Measurements from ENCODE around the gene FAM216A. TPM values are rescaled to one million over a fixed set of nuclear protein-coding genes. Genes with fewer than 3 reads are reported as not detected.

Gene FAM216A
- total RNA-seq, 1 donor from 2014 or later, result 11.3 TPM

DNA sequence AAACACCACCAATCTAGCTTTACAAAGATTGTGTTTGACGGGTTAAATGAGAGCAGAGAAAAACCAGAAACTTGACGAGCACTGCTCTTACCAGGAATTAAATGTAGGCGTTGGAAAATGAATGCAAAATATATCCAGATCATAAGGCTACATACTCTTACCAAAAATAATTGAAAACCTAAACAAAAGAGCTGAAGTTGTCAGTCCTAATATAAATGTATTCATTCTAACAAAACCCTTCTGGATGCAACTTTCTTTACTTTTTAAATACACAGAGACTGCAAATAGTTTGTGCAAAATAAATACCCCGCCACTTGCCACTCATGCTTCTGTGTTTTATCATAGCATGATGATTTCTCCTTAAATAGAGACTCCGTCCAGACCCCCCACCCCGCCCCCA is 66.2 kb downstream of the FAM216A start:
- peaks cover 10% of the 10 kb centered on the region for H3K4me1 ChIP-seq (ENCODE audit: insufficient read depth, low read length)
- H3K27ac ChIP-seq (ENCODE audit: low read depth, low read length), result no peak overlapping the region
- H3K9me3 Mint-ChIP-seq (ENCODE audit: unreplicated experiment), result no peaks in the 10 kb centered on the region
- no peaks in the 10 kb centered on the region for H3K9me3 ChIP-seq (ENCODE audit: insufficient read depth, low read depth, low read length)
- no peaks in the 10 kb centered on the region for H3K27me3 ChIP-seq (ENCODE audit: insufficient read depth, low read length)
- H3K79me2 ChIP-seq (ENCODE audit: insufficient read depth, low read length), result no peaks in the 10 kb centered on the region
- H3K4me2 ChIP-seq (ENCODE audit: low read length), result no peak overlapping the region
- H3K4me3 Mint-ChIP-seq (ENCODE audit: unreplicated experiment), result no peak overlapping the region
- H3K36me3 ChIP-seq (ENCODE audit: insufficient read depth, low read length), result peaks cover 23% of the 10 kb centered on the region
- H2AFZ ChIP-seq (ENCODE audit: low read depth, low read length), result no peak overlapping the region
- H3K4me3 ChIP-seq (ENCODE audit: insufficient read depth, low read depth, low read length), result no peak overlapping the region
- H3K27me3 Mint-ChIP-seq (ENCODE audit: low read depth, unreplicated experiment), result no peaks in the 10 kb centered on the region
- H4K20me1 ChIP-seq (ENCODE audit: insufficient read depth, low read length), result peaks cover 36% of the 10 kb centered on the region
- no peak for DNase-seq (ENCODE audit: low read depth)
- TF ChIP-seq, protein P1, sequence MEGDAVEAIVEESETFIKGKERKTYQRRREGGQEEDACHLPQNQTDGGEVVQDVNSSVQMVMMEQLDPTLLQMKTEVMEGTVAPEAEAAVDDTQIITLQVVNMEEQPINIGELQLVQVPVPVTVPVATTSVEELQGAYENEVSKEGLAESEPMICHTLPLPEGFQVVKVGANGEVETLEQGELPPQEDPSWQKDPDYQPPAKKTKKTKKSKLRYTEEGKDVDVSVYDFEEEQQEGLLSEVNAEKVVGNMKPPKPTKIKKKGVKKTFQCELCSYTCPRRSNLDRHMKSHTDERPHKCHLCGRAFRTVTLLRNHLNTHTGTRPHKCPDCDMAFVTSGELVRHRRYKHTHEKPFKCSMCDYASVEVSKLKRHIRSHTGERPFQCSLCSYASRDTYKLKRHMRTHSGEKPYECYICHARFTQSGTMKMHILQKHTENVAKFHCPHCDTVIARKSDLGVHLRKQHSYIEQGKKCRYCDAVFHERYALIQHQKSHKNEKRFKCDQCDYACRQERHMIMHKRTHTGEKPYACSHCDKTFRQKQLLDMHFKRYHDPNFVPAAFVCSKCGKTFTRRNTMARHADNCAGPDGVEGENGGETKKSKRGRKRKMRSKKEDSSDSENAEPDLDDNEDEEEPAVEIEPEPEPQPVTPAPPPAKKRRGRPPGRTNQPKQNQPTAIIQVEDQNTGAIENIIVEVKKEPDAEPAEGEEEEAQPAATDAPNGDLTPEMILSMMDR (IDR thresholded peaks at IDR 0.05; ENCODE audit: insufficient read depth, low read depth, low read length), result no peak
- no peak for TF ChIP-seq EZH2 (IDR thresholded peaks at IDR 0.05; ENCODE audit: insufficient read depth, low read length)
- no peak overlapping the region for H3K27ac Mint-ChIP-seq (ENCODE audit: unreplicated experiment)
- H3K9ac ChIP-seq (ENCODE audit: low read length), result no peak overlapping the region
- H3K4me1 Mint-ChIP-seq (ENCODE audit: low read depth, unreplicated experiment), result peaks cover 12% of the 10 kb centered on the region
- peaks cover 17% of the 10 kb centered on the region for H3K36me3 Mint-ChIP-seq (ENCODE audit: low read depth, unreplicated experiment)
- FAIRE-seq, result no peak

DNA sequence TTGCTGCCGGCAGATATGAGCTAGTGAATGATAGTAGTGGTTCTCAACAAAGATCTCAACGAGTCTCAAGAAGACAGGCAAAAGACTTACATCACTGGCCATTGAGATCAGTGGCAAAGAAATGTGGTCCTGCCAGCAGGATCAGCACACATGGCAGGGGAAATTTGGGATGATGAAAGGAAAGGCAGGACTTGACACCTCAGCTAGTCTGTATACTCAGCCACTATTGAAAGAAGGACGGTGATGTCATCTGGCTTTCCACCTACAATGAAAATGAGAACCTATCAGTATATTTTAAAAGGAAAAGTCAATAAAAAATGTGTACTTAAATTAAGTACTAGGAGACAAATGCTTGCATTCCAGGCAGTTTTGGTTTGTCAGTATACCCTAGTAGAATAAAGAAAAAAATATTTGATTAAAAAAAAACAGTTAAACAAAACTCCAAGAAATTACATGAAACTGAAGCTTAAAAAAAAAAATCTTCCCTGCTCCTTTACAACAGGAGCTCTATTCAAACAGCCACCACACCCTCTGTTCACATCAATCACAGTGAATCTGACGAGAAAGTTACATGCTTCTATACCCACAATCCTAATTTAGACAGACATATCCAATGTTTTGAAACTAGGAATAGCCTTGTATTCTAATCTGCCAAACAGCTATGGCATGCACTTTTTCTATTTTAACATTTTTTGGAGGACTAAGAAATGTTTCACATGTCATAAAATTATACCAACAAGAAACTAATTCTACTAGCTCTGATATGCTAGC is 68.4 kb downstream of the FAM216A start:
- Histone ChIP-seq H3K9ac (ENCODE audit: low read length) (no peak overlapping the region), H3K27ac (ENCODE audit: low read depth, low read length) (no peak overlapping the region), H4K20me1 (ENCODE audit: insufficient read depth, low read length) (peaks cover 27% of the 10 kb centered on the region), H3K9me3 (ENCODE audit: insufficient read depth, low read depth, low read length) (no peaks in the 10 kb centered on the region), H2AFZ (ENCODE audit: low read depth, low read length) (no peak overlapping the region), H3K4me2 (ENCODE audit: low read length) (no peak overlapping the region), H3K79me2 (ENCODE audit: insufficient read depth, low read length) (no peaks in the 10 kb centered on the region), H3K4me3 (ENCODE audit: insufficient read depth, low read depth, low read length) (no peak overlapping the region), H3K36me3 (ENCODE audit: insufficient read depth, low read length) (peaks cover 23% of the 10 kb centered on the region), H3K27me3 (ENCODE audit: insufficient read depth, low read length) (no peaks in the 10 kb centered on the region), H3K4me1 (ENCODE audit: insufficient read depth, low read length) (peaks cover 8% of the 10 kb centered on the region)
- H3K9me3 Mint-ChIP-seq (ENCODE audit: unreplicated experiment), result no peaks in the 10 kb centered on the region
- no peaks in the 10 kb centered on the region for H3K27me3 Mint-ChIP-seq (ENCODE audit: low read depth, unreplicated experiment)
- TF ChIP-seq, protein P1 (IDR thresholded peaks at IDR 0.05; ENCODE audit: insufficient read depth, low read depth, low read length), result no peak
- TF ChIP-seq EZH2 (IDR thresholded peaks at IDR 0.05; ENCODE audit: insufficient read depth, low read length), result no peak
- H3K4me1 Mint-ChIP-seq (ENCODE audit: low read depth, unreplicated experiment), result peaks cover 7% of the 10 kb centered on the region
- H3K27ac Mint-ChIP-seq (ENCODE audit: unreplicated experiment), result peak overlapping the region; percentile 6
- no peak for FAIRE-seq
- no peak for DNase-seq (ENCODE audit: low read depth)
- peaks cover 12% of the 10 kb centered on the region for H3K36me3 Mint-ChIP-seq (ENCODE audit: low read depth, unreplicated experiment)
- no peak overlapping the region for H3K4me3 Mint-ChIP-seq (ENCODE audit: unreplicated experiment)
